Smooth muscle cell (in vitro differentiated cells): Measurements from ENCODE around the gene PBX4. TPM values are rescaled to one million over a fixed set of nuclear protein-coding genes. Genes with fewer than 3 reads are reported as not detected.

ENCODE experiments used
- DNase-seq: peaks from one replicate; lab custom pipeline; 2025; ENCODE audit not compliant: unreplicated experiment; lab: John Stamatoyannopoulos, UW
- H2AFZ ChIP-seq: fragments of 200-600 bp; sonication (generic); 2 replicates; pipeline ENCODE4 v1.6.0; 2016; ENCODE audit warnings: antibody characterized with exemption, low read depth, mild to moderate bottlenecking
- H3F3A ChIP-seq: fragments of 200-600 bp; sonication (generic); 2 replicates; pipeline ENCODE4 v1.6.0; 2017; ENCODE audit warnings: antibody characterized with exemption, low read depth
- H3K27ac ChIP-seq: fragments of 200-600 bp; sonication (generic); 2 replicates; pipeline ENCODE4 v1.5.1; 2016; ENCODE audit warnings: low read depth, mild to moderate bottlenecking
- H3K27me3 ChIP-seq: fragments of 200-600 bp; sonication (generic); 2 replicates; pipeline ENCODE4 v1.6.1; 2016; ENCODE audit warnings: low read depth, mild to moderate bottlenecking
- H3K36me3 ChIP-seq: fragments of 200-600 bp; sonication (generic); 2 replicates; pipeline ENCODE4 v1.5.1; 2016; ENCODE audit warnings: low read depth
- H3K4me1 ChIP-seq: fragments of 200-600 bp; sonication (generic); 2 replicates; pipeline ENCODE4 v1.5.1; 2016; ENCODE audit warnings: low read depth
- H3K4me2 ChIP-seq: fragments of 200-600 bp; sonication (generic); 2 replicates; pipeline ENCODE4 v1.6.0; 2016; ENCODE audit warnings: mild to moderate bottlenecking
- H3K4me3 ChIP-seq: fragments of 200-600 bp; sonication (generic); 2 replicates; pipeline ENCODE4 v1.5.1; 2016; ENCODE audit warnings: mild to moderate bottlenecking
- H3K79me2 ChIP-seq: fragments of 200-600 bp; sonication (generic); 2 replicates; pipeline ENCODE4 v1.6.0; 2016; ENCODE audit warnings: low read depth, mild to moderate bottlenecking
- H3K9ac ChIP-seq: fragments of 200-600 bp; sonication (generic); 2 replicates; pipeline ENCODE4 v1.6.0; 2016; ENCODE audit warnings: low read depth
- H3K9me3 ChIP-seq: fragments of 200-600 bp; sonication (generic); replicated peaks from 2 replicates; pipeline ENCODE4 v1.5.1; 2016; ENCODE audit warnings: low read depth
- H4K20me1 ChIP-seq: fragments of 200-600 bp; sonication (generic); 2 replicates; pipeline ENCODE4 v1.6.0; 2016; ENCODE audit warnings: low read depth
- CTCF ChIP-seq: fragments of 200-600 bp; sonication (generic); IDR thresholded peaks from 2 replicates; pipeline ENCODE4 v1.5.1; 2017; ENCODE audit warnings: borderline replicate concordance, mild to moderate bottlenecking, antibody characterized with exemption; ENCODE audit not compliant: insufficient read depth, poor library complexity, severe bottlenecking
- WGBS: methylation state at CpG from one replicate; pipeline ENCODE4 v1.1.7; 2016; ENCODE audit warnings: low lambda C conversion rate; 5-methylcytosine and 5-hydroxymethylcytosine counted together
- polyA plus RNA-seq: library from polyadenylated mRNA; unstranded; fragments of >200 nt; fragmentation: Nextera tagmentation; extraction: Ambion mirVana; gene quantifications from 2 replicates; pipeline ENCODE4 v1.2.1, GENCODE V29; 2016
- total RNA-seq: library from RNA; depleted of rRNA; stranded (reverse); fragments of >200 nt; gene quantifications from 2 replicates; pipeline ENCODE4 v1.2.3, GENCODE V29; 2014

The PBX4 gene
- total and polyA plus RNA-seq, 2 experiments from 2014 or later = 1.7 to 2.5 TPM

- no peak for TF ChIP-seq CTCF
- Histone ChIP-seq H2AFZ (no peak overlapping the region), H3K36me3 (no peaks in the 10 kb centered on the region), H3K4me1 (peaks cover 4% of the 10 kb centered on the region), H3K9me3 (no peaks in the 10 kb centered on the region), H3F3A (no peaks in the 10 kb centered on the region), H3K9ac (no peak overlapping the region), H3K27me3 (no peaks in the 10 kb centered on the region), H3K4me2 (peak overlapping the region; percentile 14), H3K79me2 (no peaks in the 10 kb centered on the region), H4K20me1 (no peaks in the 10 kb centered on the region), H3K27ac (peak overlapping the region; percentile 35), H3K4me3 (no peak overlapping the region)
- WGBS = 26% methylated on average over 6 of the region's 6 CpGs
- DNase-seq = no peak
These were observed 84.6 kb downstream of the PBX4 start for GRCh38 chr19:19533841-19534240.

GRCh38 chr19:19532806-19533701 is 85.4 kb downstream of the PBX4 start:
- H3F3A ChIP-seq = no peaks in the 10 kb centered on the region
- H3K4me1 ChIP-seq = no peaks in the 10 kb centered on the region
- H3K79me2 ChIP-seq = no peaks in the 10 kb centered on the region
- TF ChIP-seq CTCF = no peak
- no peak for DNase-seq
- peak overlapping the region; percentile 35 for H3K27ac ChIP-seq
- H3K36me3 ChIP-seq = no peaks in the 10 kb centered on the region
- H3K9me3 ChIP-seq = no peaks in the 10 kb centered on the region
- H4K20me1 ChIP-seq = no peaks in the 10 kb centered on the region
- no peak overlapping the region for H2AFZ ChIP-seq
- no peak overlapping the region for H3K4me3 ChIP-seq
- WGBS = 78% methylated on average over 12 of the region's 14 CpGs
- H3K9ac ChIP-seq = no peak overlapping the region
- H3K27me3 ChIP-seq = no peaks in the 10 kb centered on the region
- peak overlapping the region; percentile 14 for H3K4me2 ChIP-seq

GRCh38 chr19:19531951-19532805 is 86.3 kb downstream of the PBX4 start:
- H3K79me2 ChIP-seq = no peaks in the 10 kb centered on the region
- no peak overlapping the region for H3K27ac ChIP-seq
- H3K9me3 ChIP-seq = no peaks in the 10 kb centered on the region
- peak; percentile 43 for DNase-seq
- WGBS = 31% methylated on average over 48 of the region's 48 CpGs
- no peaks in the 10 kb centered on the region for H3K36me3 ChIP-seq
- no peak overlapping the region for H2AFZ ChIP-seq
- no peaks in the 10 kb centered on the region for H3K27me3 ChIP-seq
- H3K9ac ChIP-seq = no peak overlapping the region
- TF ChIP-seq CTCF = peak; percentile 99
- H4K20me1 ChIP-seq = peaks cover 9% of the 10 kb centered on the region
- H3K4me1 ChIP-seq = no peaks in the 10 kb centered on the region
- no peak overlapping the region for H3K4me3 ChIP-seq
- no peak overlapping the region for H3K4me2 ChIP-seq
- H3F3A ChIP-seq = no peaks in the 10 kb centered on the region
